Measurements from ENCODE around the gene ZDHHC14.
A peak's percentile ranks its signal among the peaks of the same experiment; 100 is the strongest.

The ZDHHC14 gene

GRCh38 chr6:157659536-157660271 lies 278.7 kb downstream of the ZDHHC14 start:
- no peak for DNase-seq (ENCODE audit: low read depth in 1 of 2, low spot score in 1 of 2)

- DNase-seq (ENCODE audit: low read depth in 1 of 2, low spot score in 1 of 2): no peak
These were observed 279.4 kb downstream of the ZDHHC14 start for GRCh38 chr6:157660414-157660813.

- no peak for DNase-seq (ENCODE audit: low read depth in 1 of 2, low spot score in 1 of 2)
These were observed 280.7 kb downstream of the ZDHHC14 start for GRCh38 chr6:157661652-157662051.

GRCh38 chr6:157663261-157663660 lies 282.3 kb downstream of the ZDHHC14 start:
- DNase-seq (ENCODE audit: low read depth in 1 of 2, low spot score in 1 of 2): no peak

- no peak for DNase-seq (ENCODE audit: low read depth in 1 of 2, low spot score in 1 of 2)
These were observed 284.2 kb downstream of the ZDHHC14 start for GRCh38 chr6:157665180-157665579.

- DNase-seq (ENCODE audit: low read depth in 1 of 2, low spot score in 1 of 2): no peak
These were observed 285.7 kb downstream of the ZDHHC14 start for GRCh38 chr6:157666729-157667128.

- peak in 1 of 2 donors; percentile 58 for DNase-seq (ENCODE audit: low read depth in 1 of 2, low spot score in 1 of 2)
These were observed 286.4 kb downstream of the ZDHHC14 start for GRCh38 chr6:157667211-157668008.

- DNase-seq (ENCODE audit: low read depth in 1 of 2, low spot score in 1 of 2): no peak
These were observed 287.0 kb downstream of the ZDHHC14 start for GRCh38 chr6:157668009-157668401.

GRCh38 chr6:157668713-157669112 lies 287.7 kb downstream of the ZDHHC14 start:
- DNase-seq (ENCODE audit: low read depth in 1 of 2, low spot score in 1 of 2): no peak

- DNase-seq (ENCODE audit: low read depth in 1 of 2, low spot score in 1 of 2): no peak
These were observed 288.3 kb downstream of the ZDHHC14 start for GRCh38 chr6:157669323-157669722.

GRCh38 chr6:157669747-157670216 lies 288.8 kb downstream of the ZDHHC14 start:
- DNase-seq (ENCODE audit: low read depth in 1 of 2, low spot score in 1 of 2): no peak

- DNase-seq (ENCODE audit: low read depth in 1 of 2, low spot score in 1 of 2): no peak
These were observed 289.6 kb downstream of the ZDHHC14 start for GRCh38 chr6:157670466-157671186.

- no peak for DNase-seq (ENCODE audit: low read depth in 1 of 2, low spot score in 1 of 2)
These were observed 291.9 kb downstream of the ZDHHC14 start for GRCh38 chr6:157672726-157673412.

GRCh38 chr6:157673596-157673995 lies 292.6 kb downstream of the ZDHHC14 start:
- no peak for DNase-seq (ENCODE audit: low read depth in 1 of 2, low spot score in 1 of 2)

GRCh38 chr6:157674061-157674460 lies 293.1 kb downstream of the ZDHHC14 start:
- no peak for DNase-seq (ENCODE audit: low read depth in 1 of 2, low spot score in 1 of 2)

GRCh38 chr6:157675831-157676230 lies 294.8 kb downstream of the ZDHHC14 start:
- DNase-seq (ENCODE audit: low read depth in 1 of 2, low spot score in 1 of 2): no peak

GRCh38 chr6:157676241-157676640 lies 295.3 kb downstream of the ZDHHC14 start:
- no peak for DNase-seq (ENCODE audit: low read depth in 1 of 2, low spot score in 1 of 2)

- DNase-seq (ENCODE audit: low read depth in 1 of 2, low spot score in 1 of 2): no peak
These were observed 296.2 kb downstream of the ZDHHC14 start for GRCh38 chr6:157677235-157677634.

- no peak for DNase-seq (ENCODE audit: low read depth in 1 of 2, low spot score in 1 of 2)
These were observed 298.9 kb downstream of the ZDHHC14 start for GRCh38 chr6:157679605-157680580.
